HL-60 (cell line): ENCODE measurements around the gene BMERB1.
"Not testable (repeated sequence)": the region's sequence is repeated elsewhere in the genome, so short reads cannot be mapped to it uniquely, and the experiment has no call there.

ENCODE experiments used
- CTCF ChIP-seq: IDR thresholded peaks from one replicate; pipeline ENCODE4 v1.5.1; 2011; ENCODE audit warnings: low read length, control low read depth, inconsistent platforms; ENCODE audit not compliant: insufficient read depth
- GABPA ChIP-seq: IDR thresholded peaks from 2 replicates; pipeline ENCODE4 v1.6.1; 2012; ENCODE audit warnings: low read depth
- POLR2AphosphoS5 ChIP-seq: IDR thresholded peaks from 2 replicates; pipeline ENCODE4 v1.6.1; 2012; ENCODE audit warnings: low read depth
- REST ChIP-seq: IDR thresholded peaks from 2 replicates; pipeline ENCODE4 v1.6.1; 2012; ENCODE audit warnings: low read depth; ENCODE audit not compliant: insufficient replicate concordance

- TF ChIP-seq CTCF, POLR2AphosphoS5, GABPA, REST: not testable (repeated sequence)
These were observed 136.3 kb downstream of the BMERB1 start for GRCh38 chr16:15570666-15571065.
